ENCODE results near the gene EIF4G3.

- TF ChIP-seq CTCF (IDR thresholded peaks at IDR 0.05), result no peak
- no peak for TF ChIP-seq POLR2A (IDR thresholded peaks at IDR 0.05)
Observed at GRCh38 chr1:20821466-20821865, 355.2 kb downstream of the EIF4G3 start.
